ENCODE measurements around the gene RIC1.
"Not testable (repeated sequence)": the region's sequence is repeated elsewhere in the genome, so short reads cannot be mapped to it uniquely, and the experiment has no call there.

The RIC1 gene

DNA sequence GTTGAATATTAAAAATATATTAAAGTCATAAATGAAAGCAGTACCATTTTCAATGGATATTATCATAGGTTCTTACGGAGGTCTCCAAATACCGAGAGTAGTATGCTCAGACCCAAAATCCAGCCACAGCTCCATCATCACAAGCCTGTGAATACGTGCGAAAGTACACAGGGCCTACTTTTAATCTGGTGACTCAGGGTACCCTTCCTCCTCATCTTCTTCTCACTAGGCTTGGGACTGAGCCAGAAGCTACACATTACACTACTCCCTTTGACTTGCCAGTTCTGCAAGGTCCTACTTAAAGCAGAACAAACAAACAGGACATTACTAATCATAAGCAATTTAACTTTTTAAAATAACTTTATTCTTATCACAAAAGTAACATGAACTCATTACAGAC, 7.6 kb upstream of the RIC1 start:
- DNase-seq: peak; percentile 90

DNA sequence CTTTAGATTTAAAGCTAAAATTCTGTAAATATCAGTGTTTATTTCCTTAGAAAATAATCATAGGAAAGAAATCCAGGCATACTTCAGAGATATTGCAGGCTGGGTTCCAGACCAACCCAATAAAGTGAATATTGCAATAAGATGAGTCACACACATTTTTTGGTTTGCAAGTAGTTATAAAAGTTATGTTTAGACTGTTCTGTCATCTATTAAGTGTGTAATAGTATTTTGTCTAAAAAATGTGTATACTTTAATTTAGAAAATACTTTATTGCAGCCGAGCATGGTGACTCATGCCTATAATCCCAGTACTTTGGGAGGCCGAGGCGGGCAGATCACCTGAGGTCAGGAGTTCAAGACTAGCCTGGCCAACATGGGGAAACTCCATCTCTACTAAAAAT, 6.9 kb upstream of the RIC1 start:
- peak; percentile 93 for DNase-seq

DNA sequence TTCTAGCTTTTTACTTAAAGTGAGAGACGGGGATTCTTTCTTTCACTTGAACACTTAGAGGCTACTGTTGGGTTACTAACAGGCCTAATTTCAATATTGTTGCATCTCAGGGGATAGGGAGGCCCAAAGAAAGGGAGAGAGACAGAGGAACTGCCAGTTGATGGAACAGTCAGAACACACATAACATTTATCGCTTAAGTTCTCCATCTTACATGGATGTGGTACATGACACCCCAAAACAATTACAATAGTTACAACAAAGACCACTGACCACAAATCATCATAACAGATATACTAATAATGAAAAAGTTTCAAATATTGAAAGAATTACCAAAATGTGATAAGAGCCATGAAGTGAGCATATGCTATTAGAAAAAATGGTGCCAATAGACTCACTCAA, 4.3 kb upstream of the RIC1 start:
- no peak for DNase-seq

DNA sequence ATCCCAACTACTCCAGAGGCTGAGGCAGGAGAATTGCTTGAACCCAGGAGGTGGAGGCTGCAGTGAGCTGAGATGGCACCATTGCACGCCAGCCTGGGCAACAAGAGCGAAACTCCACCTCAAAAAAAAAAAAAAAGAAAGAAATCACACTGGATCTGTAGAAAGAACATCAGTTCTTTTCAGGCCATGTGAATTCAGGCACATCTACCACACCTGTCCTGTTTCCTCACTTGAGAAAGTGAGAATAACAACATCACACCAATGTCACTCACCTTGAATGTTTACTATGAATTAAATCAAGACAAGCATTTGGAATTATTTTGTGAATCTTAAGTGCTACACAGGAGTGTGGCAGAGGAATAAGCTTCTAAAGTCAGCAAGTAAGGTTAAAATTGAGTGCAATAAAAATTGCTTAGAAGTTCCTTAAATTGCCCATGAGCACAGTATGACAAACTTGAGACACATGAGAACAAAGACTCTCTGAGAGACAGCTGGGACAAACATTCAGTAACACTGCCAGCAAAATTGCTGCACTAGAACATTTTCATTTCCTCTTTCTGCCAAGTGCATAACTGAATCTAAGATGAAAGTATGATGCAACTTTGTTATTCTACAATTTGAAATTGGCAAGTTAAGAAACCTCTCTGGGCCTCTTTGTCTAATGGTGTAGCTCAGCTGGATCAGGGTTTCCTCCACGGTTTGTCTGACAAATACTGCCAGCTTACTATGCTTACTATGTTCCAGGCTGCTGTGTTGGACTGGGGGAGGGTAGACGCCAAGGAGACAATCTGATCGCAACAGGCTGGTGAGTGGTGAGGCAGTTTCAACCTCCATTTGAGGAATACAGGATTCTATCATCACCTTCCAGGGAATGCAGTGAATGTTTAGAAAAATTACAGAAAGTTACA, 1.9 kb upstream of the RIC1 start:
- DNase-seq: peak; percentile 88

DNA sequence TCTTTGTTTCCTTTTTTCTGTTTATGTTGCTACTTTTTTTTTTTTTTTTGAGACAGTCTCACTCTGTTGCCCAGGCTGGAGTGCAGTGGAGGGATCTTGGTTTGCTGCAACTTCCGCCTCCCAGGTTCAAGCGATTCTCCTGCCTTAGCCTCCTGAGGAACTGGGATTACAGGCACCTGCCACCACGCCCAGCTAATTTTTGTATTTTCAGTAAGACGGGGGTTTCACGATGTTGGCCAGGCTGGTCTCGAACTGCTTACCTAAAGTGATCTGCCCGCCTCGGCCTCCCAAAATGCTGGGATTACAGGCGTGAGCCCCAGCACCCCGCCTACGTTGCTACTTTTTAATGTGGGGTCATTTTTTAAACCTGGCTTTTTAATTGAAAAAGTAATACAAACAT, 1.2 kb upstream of the RIC1 start:
- DNase-seq: not testable (repeated sequence)

DNA sequence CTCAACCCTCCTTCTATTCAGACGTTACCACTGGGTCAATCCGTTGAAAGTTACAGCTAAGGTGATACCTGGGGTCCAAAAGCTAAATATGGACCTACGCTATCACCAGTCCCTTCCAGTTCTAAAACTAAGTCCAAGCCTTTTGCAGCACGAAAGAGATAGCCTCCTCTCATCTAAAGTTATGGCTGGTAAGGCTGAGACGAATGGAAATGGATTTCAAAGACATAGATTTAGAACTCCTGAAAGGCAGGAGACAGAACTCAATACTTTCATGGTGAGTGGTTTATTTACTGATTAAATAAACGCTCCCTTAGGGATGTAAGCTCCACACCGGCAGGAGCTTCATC, 751 bp upstream of the RIC1 start:
- no peak for DNase-seq

DNA sequence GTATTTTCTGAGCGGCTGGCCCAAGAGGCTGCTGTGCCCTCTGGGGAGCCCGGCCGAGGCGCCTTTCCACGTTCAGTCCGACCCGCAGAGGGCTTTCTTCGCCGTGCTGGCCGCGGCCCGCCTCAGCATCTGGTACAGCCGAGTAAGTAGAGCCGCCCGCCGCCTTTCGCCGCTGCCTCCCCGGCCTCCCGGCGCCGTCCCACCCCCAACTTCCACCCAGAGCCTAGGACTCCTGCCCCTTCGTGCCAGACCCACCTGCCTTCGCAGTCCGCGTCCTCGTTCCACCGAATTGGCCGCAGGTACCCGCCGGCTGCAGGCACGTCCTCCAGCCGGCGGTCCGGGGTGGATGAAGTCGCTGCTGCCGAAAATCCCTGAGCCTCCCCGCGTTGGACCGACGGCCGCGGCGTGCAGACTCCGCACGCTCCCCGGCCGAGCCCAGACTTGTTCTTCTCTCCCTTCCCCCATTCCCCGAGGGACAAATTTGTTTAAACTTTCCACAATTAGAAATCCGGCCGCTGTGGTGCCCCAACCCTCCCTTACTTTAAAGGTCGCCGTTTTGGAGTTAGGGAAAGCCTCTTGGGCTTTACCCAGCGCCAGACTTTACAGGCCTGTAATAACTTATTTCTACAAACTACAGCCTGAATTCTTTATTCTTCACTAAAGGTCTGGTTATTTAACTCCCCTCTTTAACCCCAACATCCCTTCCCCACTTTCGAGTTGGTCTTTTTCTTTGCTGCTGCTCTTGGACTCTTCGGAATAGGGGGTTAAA, 589 bp downstream of the RIC1 start:
- DNase-seq: peak; percentile 39

DNA sequence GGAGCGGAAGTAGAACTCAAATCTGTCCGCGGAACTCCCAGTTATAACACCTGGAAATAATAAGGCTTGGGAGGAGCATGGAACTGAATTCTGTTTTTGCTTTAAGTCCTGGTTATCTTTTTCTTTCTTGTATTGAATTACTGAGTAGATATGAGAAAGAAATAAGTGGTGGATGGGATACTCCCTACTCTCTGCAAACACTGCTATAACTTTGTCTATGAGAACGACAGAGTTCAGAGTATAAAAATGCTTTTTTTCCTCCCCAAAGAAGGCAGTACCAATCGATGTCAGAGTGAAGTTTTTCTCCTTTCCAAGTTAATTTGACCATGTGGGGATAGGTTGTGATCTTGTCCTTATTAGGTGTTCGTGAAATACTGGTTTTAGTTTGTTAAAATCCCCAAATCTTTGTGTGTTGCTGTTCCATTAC, 1.2 kb downstream of the RIC1 start:
- DNase-seq: peak; percentile 39

DNA sequence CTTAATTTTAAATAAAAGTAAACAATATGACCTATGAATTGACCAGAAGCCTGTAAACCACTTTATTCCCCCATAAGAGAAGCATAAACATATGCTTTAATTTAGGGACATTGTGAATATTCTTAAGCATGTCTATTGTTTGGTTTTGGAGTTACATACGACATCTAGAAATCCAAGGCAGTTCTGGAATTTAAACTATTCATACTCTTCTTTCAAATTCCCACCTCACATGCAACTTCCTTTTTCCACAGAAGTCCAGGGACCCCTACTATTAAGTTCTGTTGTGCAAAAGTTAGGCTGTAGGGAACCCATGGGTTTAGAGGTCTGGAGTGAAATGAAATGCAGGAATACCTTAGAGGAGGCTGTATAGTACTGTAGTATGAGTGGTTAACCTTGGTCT, 2.1 kb downstream of the RIC1 start:
- peak; percentile 68 for DNase-seq

DNA sequence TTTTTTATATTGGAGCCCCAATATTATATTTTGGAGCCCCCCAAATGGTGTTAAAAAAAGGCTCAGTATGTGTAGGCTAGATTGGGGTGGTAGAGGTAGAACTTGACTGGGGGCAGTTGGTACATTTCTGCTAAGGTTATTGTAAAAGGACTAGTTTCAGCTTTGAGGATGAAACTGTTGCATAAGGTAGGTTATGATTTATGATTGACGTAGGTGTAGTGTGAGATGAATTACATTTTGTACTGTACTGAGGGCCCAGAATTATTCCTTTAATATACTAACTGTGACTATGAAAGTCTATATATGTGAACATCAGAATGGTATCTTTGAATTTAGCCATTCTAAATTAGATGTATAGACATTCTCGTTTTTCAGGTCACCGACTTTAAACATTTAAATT, 3.6 kb downstream of the RIC1 start:
- DNase-seq: no peak

DNA sequence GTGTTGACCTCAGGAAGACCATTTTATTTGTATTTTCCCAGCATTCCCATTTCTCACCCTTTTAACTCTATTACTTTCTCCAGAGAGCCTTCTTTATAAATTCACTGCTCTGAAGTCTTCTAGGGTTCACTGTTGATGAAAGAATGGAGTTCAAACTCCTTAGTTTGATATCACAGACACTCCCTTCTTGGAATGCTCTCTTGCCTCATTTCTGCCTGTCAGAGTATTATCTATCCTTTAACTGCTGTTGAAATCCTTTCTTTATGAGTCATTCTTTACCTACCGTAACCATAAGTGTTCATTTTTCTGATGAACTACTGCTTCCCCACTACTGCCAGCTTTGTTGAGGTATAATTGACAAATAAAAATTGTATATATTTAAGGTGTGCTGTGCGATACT, 4.3 kb downstream of the RIC1 start:
- no peak for DNase-seq

DNA sequence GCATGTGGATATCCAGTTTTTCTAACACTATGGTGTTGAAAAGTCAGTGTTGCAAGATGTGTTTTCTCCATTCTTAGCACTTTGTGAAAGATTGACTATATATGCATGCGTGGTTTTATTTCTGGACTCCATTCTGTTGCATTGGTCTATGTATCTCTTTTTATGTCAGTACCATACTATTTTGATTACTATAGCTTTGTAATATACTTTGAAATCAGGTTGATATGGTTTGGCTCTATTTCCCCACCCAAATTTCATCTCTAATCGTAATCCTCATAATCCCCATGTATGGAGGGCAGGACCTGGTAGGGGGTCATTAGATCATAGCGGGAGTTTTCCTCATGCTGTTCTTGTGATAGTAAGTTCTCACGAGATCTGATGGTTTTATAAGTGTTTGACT, 6.5 kb downstream of the RIC1 start:
- no peak for DNase-seq

DNA sequence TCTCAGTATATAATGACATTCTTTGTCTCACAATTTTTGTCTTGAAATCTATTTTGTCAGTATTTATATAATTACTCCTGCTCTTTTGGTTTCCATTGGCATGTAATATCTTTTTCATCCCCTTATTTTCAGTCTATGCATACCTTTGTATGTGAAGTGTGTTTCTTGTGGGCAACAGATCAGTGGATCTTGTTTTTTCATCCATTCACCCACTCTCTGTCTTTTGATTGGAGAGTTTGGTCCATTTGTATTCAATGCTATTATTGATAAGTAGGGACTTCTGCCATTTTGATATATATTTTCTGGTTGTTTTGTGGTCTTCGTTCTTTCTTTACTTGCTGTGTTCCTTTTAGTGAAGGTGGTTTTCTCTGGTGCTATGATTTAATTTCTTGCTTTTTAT, 10.9 kb downstream of the RIC1 start:
- no peak for DNase-seq

DNA sequence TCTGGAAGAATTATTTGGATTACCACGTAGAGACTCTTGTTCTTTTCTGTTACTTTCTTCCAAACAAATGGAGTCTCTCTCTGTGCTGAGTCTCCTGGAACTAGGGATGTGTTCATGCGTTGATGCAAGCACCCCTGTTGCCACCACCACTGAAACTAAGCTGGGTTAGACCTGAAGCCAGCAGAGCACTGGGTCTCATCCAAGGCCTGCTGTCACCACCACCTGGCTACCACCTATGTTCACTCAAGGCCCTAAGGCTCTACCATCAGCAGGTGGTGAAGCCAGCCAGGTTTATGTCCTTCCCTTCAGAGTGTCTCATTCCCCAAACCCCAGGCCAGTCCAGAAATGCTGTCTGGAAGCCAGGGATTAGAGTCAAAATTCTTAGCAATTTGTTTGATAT, 13.3 kb downstream of the RIC1 start:
- no peak for DNase-seq

DNA sequence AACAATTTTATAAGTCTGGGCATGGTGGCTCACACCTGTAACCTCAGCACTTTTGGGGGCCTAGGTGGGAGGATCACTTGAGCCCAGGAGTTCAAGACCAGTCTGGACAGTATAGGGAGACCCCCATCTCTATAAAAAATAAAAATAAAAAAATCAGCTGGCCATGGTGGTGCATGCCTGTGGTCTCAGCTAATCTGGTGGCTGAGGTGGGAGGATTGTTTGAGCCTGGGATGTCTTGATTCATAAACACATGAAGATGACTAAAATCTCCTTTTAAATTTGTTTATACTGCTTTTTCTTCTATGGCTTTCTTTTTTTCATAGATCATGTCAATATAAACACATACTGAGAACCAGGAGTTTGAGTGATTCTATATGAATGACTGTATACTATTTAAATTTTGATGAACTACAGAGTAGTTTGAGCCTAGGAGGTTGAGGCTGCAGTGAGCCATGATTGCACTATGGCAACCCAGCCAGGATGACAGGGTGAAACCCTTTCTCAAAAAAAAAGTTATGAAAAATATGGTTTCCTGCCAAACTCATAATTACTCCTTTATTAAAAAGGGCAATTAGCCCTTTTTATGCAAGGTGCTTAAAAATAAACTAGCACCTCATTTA, 14.2 kb downstream of the RIC1 start:
- no peak for DNase-seq

DNA sequence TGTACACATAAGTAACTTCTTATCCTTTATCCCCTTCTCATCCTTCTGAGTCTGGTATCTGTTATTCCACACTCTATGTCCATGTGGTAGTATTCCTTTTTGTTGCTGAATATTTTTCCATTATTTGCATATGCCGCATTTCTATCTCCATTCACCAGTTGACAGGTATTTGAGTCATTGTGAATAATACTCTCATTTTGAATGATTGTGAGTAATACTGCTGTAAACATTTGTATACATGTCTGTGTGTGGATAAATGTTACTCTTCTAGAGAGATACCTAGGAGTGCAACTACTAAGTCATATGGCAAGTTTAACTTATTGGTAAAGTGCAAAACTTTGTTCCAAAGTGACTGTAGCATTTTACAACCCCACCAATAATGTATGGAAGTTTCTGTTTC, 15.6 kb downstream of the RIC1 start:
- no peak for DNase-seq

DNA sequence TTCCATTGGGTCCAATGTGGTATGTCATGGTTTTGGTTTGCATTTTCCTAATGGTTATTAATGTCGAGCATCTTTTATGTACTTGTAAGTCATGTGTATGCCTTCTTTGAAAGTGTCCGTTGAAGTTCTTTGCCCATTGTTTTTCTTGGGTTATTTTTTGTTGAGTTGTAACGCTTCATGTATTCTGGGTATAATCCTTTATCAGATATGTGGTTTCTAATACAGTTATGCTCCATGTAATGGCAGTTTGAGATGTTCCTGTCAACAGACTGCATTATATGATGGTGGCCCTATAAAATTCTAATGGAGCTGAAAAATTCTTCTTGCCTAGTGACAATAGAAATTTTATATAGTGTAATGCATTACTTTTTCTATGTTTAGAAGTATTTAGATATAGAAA, 17.2 kb downstream of the RIC1 start:
- DNase-seq: no peak

DNA sequence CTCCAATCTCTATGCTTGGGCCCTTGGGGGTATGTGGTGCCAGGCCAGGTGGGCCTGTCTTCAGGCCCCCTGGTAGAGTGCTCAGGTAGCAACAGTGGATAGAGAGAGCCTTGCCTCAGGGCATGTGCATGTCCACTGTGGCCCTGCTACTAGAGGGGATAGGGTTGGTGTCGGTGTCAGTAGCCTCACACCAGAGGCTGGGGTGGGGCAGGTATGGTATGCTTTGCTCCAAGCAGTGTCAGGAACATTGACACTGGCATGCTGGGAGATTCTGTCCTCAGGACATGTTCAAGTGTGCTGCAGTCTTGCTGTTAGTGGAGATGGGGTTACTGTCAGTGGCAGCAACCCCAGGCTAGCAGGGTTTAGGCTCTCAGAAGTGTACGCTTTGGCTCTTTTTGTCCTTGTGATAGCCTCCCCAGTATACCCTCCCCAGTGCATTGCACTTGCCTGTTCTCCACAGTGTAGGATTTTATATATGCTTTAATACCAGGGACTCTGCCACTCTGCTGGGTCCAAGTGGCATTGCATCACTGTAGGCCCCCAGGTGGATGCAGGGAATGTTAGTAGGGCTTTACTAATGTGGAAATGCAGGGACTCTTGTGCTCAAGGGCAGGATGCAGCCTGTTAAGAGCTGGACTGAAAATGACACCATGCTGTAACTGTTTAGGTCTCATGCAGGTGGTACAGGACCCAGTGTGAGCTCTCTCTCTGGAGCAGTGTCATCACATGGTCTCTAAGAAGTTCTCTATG, 21.6 kb downstream of the RIC1 start:
- no peak for DNase-seq

DNA sequence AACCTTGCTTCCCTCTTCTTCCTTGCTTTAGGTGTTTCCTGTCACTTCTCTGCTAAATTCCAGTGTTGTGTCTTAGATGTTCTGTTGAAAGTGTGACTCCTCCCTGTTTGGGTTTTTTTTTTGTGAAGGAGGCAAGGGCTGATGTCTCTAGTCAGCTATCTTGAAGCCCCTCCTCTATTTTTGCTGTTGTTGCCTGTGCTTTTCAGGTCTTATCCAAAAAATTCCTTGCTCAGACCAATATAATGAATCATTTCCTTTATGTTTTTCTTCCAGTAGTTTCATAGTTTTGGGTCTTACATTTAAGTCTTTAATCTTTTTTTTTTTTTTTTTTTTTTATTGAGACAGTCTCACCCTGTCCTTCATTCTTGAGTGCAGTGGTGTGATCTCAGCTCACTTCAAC, 22.3 kb downstream of the RIC1 start:
- peak; percentile 13 for DNase-seq

DNA sequence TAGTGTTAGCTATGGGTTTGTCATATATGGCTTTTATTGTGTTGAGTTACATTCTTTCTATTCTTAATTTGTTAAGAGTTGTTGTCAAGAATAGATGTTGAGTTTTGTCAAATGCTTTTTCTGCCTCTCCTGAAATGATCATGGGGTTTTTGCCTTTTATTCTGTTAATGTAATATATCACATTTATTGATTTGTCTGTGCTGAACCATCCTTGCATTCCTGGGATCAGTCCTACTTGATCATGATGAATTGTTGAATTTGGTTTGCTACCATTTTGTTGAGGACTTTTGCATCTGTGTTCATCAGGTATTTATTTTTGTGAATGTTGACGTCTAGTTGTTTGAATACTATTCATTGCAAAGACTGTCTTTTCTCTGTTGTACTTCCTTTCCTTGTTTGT, 23.9 kb downstream of the RIC1 start:
- DNase-seq: no peak

DNA sequence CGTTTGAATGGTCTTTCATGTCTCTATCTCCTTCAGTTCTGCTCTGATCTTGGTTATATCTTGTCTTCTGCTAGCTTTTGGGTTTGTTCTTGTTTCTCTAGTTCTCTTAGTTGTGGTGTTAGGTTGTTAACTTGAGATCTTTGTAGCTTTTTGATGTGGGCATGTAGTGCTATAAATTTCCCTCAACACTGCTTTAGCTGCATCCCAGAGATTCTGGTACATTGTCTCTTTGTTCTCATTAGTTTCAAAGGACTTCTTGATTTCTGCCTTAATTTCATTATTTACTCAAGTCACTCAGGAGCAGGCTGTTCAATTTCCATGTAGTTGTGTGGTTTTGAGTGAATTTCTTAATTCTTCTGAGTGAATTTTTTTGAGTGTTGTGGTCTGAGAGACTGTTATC, 33.9 kb downstream of the RIC1 start:
- DNase-seq: not testable (repeated sequence)

DNA sequence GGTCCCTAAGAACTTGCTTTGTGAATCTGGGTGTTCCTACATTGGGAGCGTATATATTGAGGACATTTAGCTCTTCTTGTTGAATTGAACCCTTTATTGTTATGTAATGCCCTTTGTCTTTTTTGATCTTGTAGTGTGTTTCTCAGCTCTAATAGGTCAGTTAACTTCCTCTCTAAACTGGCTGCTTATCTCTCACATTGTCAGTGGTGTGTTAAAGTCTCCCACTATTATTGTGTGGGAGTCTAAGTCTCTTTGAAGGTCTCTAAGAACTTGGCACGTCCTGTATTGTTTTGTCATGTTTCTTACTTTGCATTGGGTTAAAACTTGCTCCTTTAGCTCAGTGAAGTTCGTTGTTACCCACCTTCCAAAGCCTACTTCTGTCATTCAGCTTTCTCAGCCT, 36.2 kb downstream of the RIC1 start:
- DNase-seq: no peak

DNA sequence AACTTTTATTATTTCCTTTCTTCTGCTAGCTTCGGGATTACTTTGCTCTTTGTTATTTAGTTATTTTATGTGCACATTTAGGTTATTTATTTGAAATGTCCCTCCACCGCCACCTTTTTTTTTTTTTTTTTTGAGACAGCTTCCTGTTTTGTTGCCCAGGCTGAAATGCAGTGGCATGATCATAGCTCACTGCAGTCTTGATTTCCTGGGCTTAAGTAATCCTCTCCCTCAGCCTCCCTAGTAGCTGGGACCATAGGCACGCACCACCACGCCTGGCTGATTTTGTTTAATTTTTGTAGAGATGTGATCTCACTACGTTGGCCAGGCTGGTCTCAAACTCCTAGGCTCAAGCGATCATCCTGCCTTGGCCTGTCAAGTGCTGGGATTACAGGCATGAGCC, 38.5 kb downstream of the RIC1 start:
- DNase-seq: no peak

Measured in fibroblast of skin of scalp (primary cell).